Thoracic aorta (tissue), 2 donors: Measurements from ENCODE around the gene MGA. TPM values are rescaled to one million over a fixed set of nuclear protein-coding genes. Genes with fewer than 3 reads are reported as not detected.

Experiments
- ATAC-seq: fragments of 150-250 bp; one replicate; pipeline ENCODE4 v1.8.0; 2017; ENCODE audit warnings: low read depth; ENCODE audit not compliant: insufficient number of reproducible peaks, low FRiP score
- DNase-seq: peaks from one replicate; pipeline ENCODE4 v3.0.0-alpha.2; 2020; ENCODE audit warnings: low spot score
- H3K27ac ChIP-seq, 2 donors: fragments of 200-600 bp; sonication (generic); 1 replicate in 1 of 2; 2 replicates in 1 of 2; pipeline ENCODE4 v1.5.1; 2016; ENCODE audit warnings: mild to moderate bottlenecking in 2 of 2, moderate library complexity in 2 of 2
- H3K27me3 ChIP-seq: fragments of 200-600 bp; sonication (generic); replicated peaks from 2 replicates; pipeline ENCODE4 v1.6.0; 2016; ENCODE audit warnings: mild to moderate bottlenecking; ENCODE audit not compliant: insufficient read depth
- H3K36me3 ChIP-seq: fragments of 200-600 bp; sonication (generic); one replicate; pipeline ENCODE4 v1.5.1; 2016
- H3K4me1 ChIP-seq, 2 donors: fragments of 200-600 bp; sonication (generic); 1 replicate in 1 of 2; 2 replicates in 1 of 2; pipeline versions ENCODE4 v1.5.1 to v1.6.0; 2016; ENCODE audit warnings: low read depth in 2 of 2, mild to moderate bottlenecking in 1 of 2; ENCODE audit not compliant: control insufficient read depth in 1 of 2
- H3K4me3 ChIP-seq: fragments of 200-600 bp; sonication (generic); 2 replicates; pipeline ENCODE4 v1.5.1; 2016; ENCODE audit warnings: mild to moderate bottlenecking
- H3K9me3 ChIP-seq: fragments of 200-600 bp; sonication (generic); 2 replicates; pipeline ENCODE4 v1.5.1; 2016
- total RNA-seq, 2 donors: library from RNA; depleted of rRNA; stranded (reverse); fragments of >200 nt; gene quantifications; one replicate each; pipeline versions ENCODE4 v1.1.0 to v1.2.3, GENCODE V29; 2016
- TF ChIP-seq, protein P1 (sequence below): fragments of 200-600 bp; sonication (generic); IDR thresholded peaks from one replicate; pipeline ENCODE4 v1.5.1; 2019; ENCODE audit warnings: antibody characterized with exemption

The MGA gene
- total RNA-seq, 2 donors from 2014 or later = 32.5 to 57.2 TPM

DNA sequence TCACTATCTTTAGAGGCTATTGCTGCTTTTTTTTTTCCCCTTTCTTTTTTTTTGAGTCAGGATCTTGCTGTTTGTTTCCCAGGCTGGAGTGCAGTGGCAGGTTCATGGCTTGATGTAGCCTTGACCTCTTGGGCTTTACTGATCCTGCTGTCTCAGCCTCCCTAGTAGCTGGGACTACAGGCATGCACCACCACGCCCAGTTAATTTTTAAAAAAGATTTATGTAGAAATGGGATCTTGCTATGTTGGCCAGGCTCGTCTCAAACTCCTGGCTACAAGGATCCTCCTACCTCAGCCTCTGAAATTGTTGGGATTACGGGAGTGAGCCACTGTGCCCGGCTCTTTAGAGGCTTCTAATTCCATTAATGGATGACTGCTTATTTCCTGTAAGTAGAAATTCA lies 15.1 kb downstream of the MGA start:
- TF ChIP-seq, protein P1, sequence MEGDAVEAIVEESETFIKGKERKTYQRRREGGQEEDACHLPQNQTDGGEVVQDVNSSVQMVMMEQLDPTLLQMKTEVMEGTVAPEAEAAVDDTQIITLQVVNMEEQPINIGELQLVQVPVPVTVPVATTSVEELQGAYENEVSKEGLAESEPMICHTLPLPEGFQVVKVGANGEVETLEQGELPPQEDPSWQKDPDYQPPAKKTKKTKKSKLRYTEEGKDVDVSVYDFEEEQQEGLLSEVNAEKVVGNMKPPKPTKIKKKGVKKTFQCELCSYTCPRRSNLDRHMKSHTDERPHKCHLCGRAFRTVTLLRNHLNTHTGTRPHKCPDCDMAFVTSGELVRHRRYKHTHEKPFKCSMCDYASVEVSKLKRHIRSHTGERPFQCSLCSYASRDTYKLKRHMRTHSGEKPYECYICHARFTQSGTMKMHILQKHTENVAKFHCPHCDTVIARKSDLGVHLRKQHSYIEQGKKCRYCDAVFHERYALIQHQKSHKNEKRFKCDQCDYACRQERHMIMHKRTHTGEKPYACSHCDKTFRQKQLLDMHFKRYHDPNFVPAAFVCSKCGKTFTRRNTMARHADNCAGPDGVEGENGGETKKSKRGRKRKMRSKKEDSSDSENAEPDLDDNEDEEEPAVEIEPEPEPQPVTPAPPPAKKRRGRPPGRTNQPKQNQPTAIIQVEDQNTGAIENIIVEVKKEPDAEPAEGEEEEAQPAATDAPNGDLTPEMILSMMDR = no peak
- Histone ChIP-seq H3K36me3 (no peaks in the 10 kb centered on the region), H3K4me1 (no peaks in the 10 kb centered on the region), H3K27me3 (no peaks in the 10 kb centered on the region), H3K9me3 (peaks cover 3% of the 10 kb centered on the region), H3K4me3 (no peak overlapping the region), H3K27ac (no peak overlapping the region)
- DNase-seq (no peak), ATAC-seq (no peak)

DNA sequence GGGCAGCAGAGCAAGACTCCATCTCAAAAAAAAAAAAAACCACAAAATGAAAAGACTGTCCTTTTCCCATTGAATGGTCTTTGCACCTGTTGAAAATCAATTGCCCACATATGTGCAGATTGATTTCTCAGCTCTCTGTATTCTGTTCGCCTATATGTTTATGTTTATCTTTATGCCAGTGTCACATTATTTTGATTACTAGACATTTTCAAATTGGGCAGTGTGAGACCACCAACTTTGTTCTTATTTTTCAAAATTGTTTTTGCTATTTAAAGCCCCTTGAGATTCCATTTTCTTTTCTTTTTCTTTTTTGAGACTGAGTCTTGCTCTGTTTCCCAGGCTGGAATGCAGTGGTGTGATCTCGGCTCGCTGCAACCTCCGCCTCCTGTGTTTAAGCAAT lies 18.5 kb downstream of the MGA start:
- Histone ChIP-seq H3K27me3 (no peaks in the 10 kb centered on the region), H3K27ac (no peak overlapping the region), H3K4me1 (no peaks in the 10 kb centered on the region), H3K4me3 (no peak overlapping the region), H3K36me3 (no peaks in the 10 kb centered on the region), H3K9me3 (peaks cover 3% of the 10 kb centered on the region)
- DNase-seq (no peak), ATAC-seq (no peak)
- TF ChIP-seq, protein P1 = no peak

DNA sequence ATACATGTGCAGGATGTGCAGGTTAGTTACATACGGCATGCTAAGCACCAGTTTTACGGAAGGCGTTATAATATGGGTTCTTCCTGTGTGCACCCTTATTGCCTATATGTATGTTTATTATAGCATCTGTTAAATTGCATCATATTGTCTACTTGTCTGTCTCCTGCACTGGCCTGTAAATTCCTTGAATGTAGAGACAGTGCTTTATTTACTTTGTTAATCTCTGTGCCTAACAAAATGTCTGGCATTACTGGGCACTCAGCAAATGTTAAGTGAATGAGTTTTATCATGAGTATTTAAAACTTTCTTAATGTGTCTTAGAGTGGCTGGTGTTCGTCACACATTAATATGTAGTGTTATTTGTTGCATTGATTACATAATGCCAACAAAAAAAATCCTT lies 23.8 kb downstream of the MGA start:
- Histone ChIP-seq H3K27ac (no peak overlapping the region), H3K27me3 (no peaks in the 10 kb centered on the region), H3K36me3 (no peaks in the 10 kb centered on the region), H3K4me1 (peaks cover 0 to 8% of the 10 kb centered on the region in 2 donors), H3K4me3 (no peak overlapping the region), H3K9me3 (peaks cover 3% of the 10 kb centered on the region)
- DNase-seq (no peak), ATAC-seq (no peak)
- TF ChIP-seq, protein P1 = no peak

DNA sequence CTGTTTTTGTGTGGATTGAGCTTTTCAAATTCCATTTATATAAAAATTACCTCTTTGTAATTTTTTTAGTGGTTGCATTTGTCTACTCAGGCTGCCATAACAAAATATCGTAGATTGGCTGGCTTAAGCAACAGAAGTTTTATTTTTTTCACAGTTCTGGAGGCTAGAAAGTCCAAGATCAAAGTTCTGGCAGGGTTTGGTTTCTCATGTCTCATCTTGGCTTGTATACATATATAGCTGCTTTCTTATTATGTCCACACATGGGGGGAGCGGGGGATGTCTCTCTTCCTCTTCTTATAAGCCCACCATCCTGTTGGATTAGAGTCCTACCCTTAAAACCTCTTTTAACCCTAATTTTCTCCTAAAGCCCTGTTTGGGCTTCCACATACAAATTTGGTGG lies 28.5 kb downstream of the MGA start:
- no peak overlapping the region for H3K27ac ChIP-seq
- ATAC-seq (no peak), DNase-seq (no peak)
- no peaks in the 10 kb centered on the region for H3K36me3 ChIP-seq
- TF ChIP-seq, protein P1 = no peak
- H3K4me3 ChIP-seq = no peak overlapping the region
- H3K9me3 ChIP-seq = no peaks in the 10 kb centered on the region
- H3K4me1 ChIP-seq = peaks cover 5 to 17% of the 10 kb centered on the region in 2 donors
- no peaks in the 10 kb centered on the region for H3K27me3 ChIP-seq

DNA sequence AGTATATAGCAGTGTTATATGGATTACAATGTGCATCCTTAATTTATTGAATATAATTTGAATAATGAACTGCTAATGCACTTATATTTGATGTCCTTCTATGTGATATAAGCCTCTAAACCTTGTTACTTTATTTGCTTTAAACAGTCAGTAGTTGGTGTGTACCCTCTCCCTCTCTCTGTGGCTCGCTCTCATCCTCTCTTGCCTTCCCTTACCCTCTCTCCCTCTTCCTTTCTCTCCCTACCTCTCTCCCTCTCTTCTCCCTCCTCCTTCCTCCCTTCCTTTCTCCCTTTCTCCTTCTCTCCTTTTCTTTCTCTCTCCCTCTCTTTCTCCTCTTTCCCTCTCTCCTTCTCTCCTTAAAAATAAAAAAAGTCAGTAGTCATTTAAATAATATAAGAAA lies 28.9 kb downstream of the MGA start:
- Histone ChIP-seq H3K4me3 (no peak overlapping the region), H3K9me3 (no peaks in the 10 kb centered on the region), H3K4me1 (peaks cover 5 to 17% of the 10 kb centered on the region in 2 donors), H3K27me3 (no peaks in the 10 kb centered on the region), H3K36me3 (no peaks in the 10 kb centered on the region), H3K27ac (no peak overlapping the region)
- ATAC-seq = no peak
- TF ChIP-seq, protein P1 = no peak
- no peak for DNase-seq
